Loucy (cell line): ENCODE results near the gene TMEM150B.

Experiments
- EZH2phosphoT487 ChIP-seq: fragments of 200-600 bp; IDR thresholded peaks from 2 replicates; pipeline ENCODE4 v1.6.1; 2018; ENCODE audit warnings: antibody characterized with exemption, mild to moderate bottlenecking, moderate library complexity, borderline replicate concordance
- TF ChIP-seq, protein P1 (sequence below): fragments of 200-600 bp; sonication (generic); conservative IDR thresholded peaks from 2 replicates; pipeline ENCODE4 v1.5.1; 2014; ENCODE audit warnings: mild to moderate bottlenecking, antibody characterized with exemption, low read length

- TF ChIP-seq, protein P1, sequence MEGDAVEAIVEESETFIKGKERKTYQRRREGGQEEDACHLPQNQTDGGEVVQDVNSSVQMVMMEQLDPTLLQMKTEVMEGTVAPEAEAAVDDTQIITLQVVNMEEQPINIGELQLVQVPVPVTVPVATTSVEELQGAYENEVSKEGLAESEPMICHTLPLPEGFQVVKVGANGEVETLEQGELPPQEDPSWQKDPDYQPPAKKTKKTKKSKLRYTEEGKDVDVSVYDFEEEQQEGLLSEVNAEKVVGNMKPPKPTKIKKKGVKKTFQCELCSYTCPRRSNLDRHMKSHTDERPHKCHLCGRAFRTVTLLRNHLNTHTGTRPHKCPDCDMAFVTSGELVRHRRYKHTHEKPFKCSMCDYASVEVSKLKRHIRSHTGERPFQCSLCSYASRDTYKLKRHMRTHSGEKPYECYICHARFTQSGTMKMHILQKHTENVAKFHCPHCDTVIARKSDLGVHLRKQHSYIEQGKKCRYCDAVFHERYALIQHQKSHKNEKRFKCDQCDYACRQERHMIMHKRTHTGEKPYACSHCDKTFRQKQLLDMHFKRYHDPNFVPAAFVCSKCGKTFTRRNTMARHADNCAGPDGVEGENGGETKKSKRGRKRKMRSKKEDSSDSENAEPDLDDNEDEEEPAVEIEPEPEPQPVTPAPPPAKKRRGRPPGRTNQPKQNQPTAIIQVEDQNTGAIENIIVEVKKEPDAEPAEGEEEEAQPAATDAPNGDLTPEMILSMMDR, result no peak
- no peak for TF ChIP-seq EZH2phosphoT487
These were observed 40.6 kb downstream of the TMEM150B start for GRCh38 chr19:55284405-55285058.
